PFSK-1 (cell line): Measurements from ENCODE around the gene ZNF536.

Experiments used
- FOXP2 ChIP-seq: optimal IDR thresholded peaks from 2 replicates; pipeline ENCODE3; 2011; ENCODE audit warnings: borderline replicate concordance, control low read depth, inconsistent platforms; ENCODE audit not compliant: insufficient read depth; ENCODE audit errors: extremely low read length, extremely low read depth
- POLR2AphosphoS5 ChIP-seq: IDR thresholded peaks from 2 replicates; pipeline ENCODE4 v1.6.1; 2012; ENCODE audit warnings: low read depth, mild to moderate bottlenecking, control low read depth, low read length, moderate library complexity
- SIN3A ChIP-seq: IDR thresholded peaks from 2 replicates; pipeline ENCODE4 v1.6.1; 2012; ENCODE audit warnings: mild to moderate bottlenecking, low read length, moderate library complexity, borderline replicate concordance; ENCODE audit not compliant: insufficient read depth
- TAF1 ChIP-seq: IDR thresholded peaks from 2 replicates; pipeline ENCODE4 v1.6.1; 2012; ENCODE audit warnings: low read length, control low read depth, borderline replicate concordance; ENCODE audit not compliant: insufficient read depth
- TF ChIP-seq, protein P1 (sequence below), 2 experiments: IDR thresholded peaks; 2 replicates each; pipeline versions ENCODE4 v1.6.1 to v1.8.0; 2011 to 2012; ENCODE audit warnings: low read depth in 2 of 2, low read length in 2 of 2, control low read depth in 1 of 2, inconsistent platforms in 1 of 2, mild to moderate bottlenecking in 1 of 2, moderate library complexity in 1 of 2; ENCODE audit not compliant: insufficient read depth in 1 of 2

GRCh38 chr19:30386551-30387143, 14.5 kb downstream of the ZNF536 start:
- TF ChIP-seq POLR2AphosphoS5 (no peak), TAF1 (no peak), SIN3A (no peak), FOXP2 (no peak)
- TF ChIP-seq, protein P1, sequence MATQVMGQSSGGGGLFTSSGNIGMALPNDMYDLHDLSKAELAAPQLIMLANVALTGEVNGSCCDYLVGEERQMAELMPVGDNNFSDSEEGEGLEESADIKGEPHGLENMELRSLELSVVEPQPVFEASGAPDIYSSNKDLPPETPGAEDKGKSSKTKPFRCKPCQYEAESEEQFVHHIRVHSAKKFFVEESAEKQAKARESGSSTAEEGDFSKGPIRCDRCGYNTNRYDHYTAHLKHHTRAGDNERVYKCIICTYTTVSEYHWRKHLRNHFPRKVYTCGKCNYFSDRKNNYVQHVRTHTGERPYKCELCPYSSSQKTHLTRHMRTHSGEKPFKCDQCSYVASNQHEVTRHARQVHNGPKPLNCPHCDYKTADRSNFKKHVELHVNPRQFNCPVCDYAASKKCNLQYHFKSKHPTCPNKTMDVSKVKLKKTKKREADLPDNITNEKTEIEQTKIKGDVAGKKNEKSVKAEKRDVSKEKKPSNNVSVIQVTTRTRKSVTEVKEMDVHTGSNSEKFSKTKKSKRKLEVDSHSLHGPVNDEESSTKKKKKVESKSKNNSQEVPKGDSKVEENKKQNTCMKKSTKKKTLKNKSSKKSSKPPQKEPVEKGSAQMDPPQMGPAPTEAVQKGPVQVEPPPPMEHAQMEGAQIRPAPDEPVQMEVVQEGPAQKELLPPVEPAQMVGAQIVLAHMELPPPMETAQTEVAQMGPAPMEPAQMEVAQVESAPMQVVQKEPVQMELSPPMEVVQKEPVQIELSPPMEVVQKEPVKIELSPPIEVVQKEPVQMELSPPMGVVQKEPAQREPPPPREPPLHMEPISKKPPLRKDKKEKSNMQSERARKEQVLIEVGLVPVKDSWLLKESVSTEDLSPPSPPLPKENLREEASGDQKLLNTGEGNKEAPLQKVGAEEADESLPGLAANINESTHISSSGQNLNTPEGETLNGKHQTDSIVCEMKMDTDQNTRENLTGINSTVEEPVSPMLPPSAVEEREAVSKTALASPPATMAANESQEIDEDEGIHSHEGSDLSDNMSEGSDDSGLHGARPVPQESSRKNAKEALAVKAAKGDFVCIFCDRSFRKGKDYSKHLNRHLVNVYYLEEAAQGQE (IDR thresholded peaks at IDR 0.05; ENCODE audit: insufficient read depth in 1 of 2, low read depth in 2 of 2, low read length in 2 of 2) = no peak
